HepG2 (cell line): ENCODE results near the gene RRP12. TPM values are rescaled to one million over a fixed set of nuclear protein-coding genes. Genes with fewer than 3 reads are reported as not detected.

Experiments used
- AKNA ChIP-seq: sonication (generic); formaldehyde crosslinking; IDR thresholded peaks from 2 replicates; pipeline ENCODE4 v1.4.0; 2020; ENCODE audit warnings: missing genetic modification reagents, borderline replicate concordance
- ARHGAP35 ChIP-seq: sonication (generic); formaldehyde crosslinking; IDR thresholded peaks from 2 replicates; pipeline ENCODE4 v1.9.0; 2022; ENCODE audit warnings: mild to moderate bottlenecking, inconsistent platforms, moderate library complexity, missing genetic modification reagents, borderline replicate concordance
- E2F1 ChIP-seq: sonication (generic); formaldehyde crosslinking; IDR thresholded peaks from 2 replicates; pipeline ENCODE4 v1.5.0; 2020; ENCODE audit warnings: missing genetic modification reagents
- GMEB1 ChIP-seq: sonication (generic); formaldehyde crosslinking; IDR thresholded peaks from 2 replicates; pipeline ENCODE4 v1.5.1; 2020; ENCODE audit warnings: missing genetic modification reagents, mild to moderate bottlenecking, borderline replicate concordance
- HOXD1 ChIP-seq: sonication (generic); formaldehyde crosslinking; IDR thresholded peaks from 2 replicates; pipeline ENCODE4 v1.5.0; 2020; ENCODE audit warnings: missing genetic modification reagents
- PBX3 ChIP-seq: sonication (generic); formaldehyde crosslinking; IDR thresholded peaks from 2 replicates; pipeline ENCODE4 v1.8.1; 2023; ENCODE audit warnings: missing genetic modification reagents, inconsistent platforms, borderline replicate concordance
- SMYD3 ChIP-seq: sonication (generic); formaldehyde crosslinking; IDR thresholded peaks from 2 replicates; pipeline ENCODE4 v1.8.1; 2023; ENCODE audit warnings: mild to moderate bottlenecking, missing genetic modification reagents
- SRSF4 ChIP-seq: fragments of 200-400 bp; formaldehyde crosslinking; IDR thresholded peaks from one replicate; pipeline ENCODE4 v1.6.1; 2018; ENCODE audit warnings: mild to moderate bottlenecking, low read depth, low read length, moderate library complexity; ENCODE audit not compliant: poor library complexity, severe bottlenecking
- THYN1 ChIP-seq: sonication (generic); formaldehyde crosslinking; IDR thresholded peaks from 2 replicates; pipeline ENCODE4 v1.8.1; 2023; ENCODE audit warnings: low read depth, mild to moderate bottlenecking, moderate library complexity, missing genetic modification reagents, borderline replicate concordance
- TP53 ChIP-seq: sonication (generic); formaldehyde crosslinking; conservative IDR thresholded peaks from 2 replicates; pipeline ENCODE4 v1.4.0; 2020; ENCODE audit warnings: missing genetic modification reagents
- USF2 ChIP-seq, 2 experiments: sonication (generic) in 1 of 2; formaldehyde crosslinking in 1 of 2; IDR thresholded peaks; 2 replicates each; pipeline versions ENCODE4 v1.5.1 to v1.6.1; 2011 to 2020; ENCODE audit warnings: borderline replicate concordance in 1 of 2, low read depth in 1 of 2, low read length in 1 of 2, mild to moderate bottlenecking in 1 of 2, missing genetic modification reagents in 1 of 2, moderate library complexity in 1 of 2
- ZNF549 ChIP-seq: sonication (generic); formaldehyde crosslinking; IDR thresholded peaks from 2 replicates; pipeline ENCODE4 v1.5.0; 2020; ENCODE audit warnings: missing genetic modification reagents
- ZNF563 ChIP-seq: sonication (generic); formaldehyde crosslinking; IDR thresholded peaks from 2 replicates; pipeline ENCODE4 v1.8.0; 2022; ENCODE audit warnings: mild to moderate bottlenecking, moderate library complexity, missing genetic modification reagents
- ZNF589 ChIP-seq: sonication (generic); formaldehyde crosslinking; conservative IDR thresholded peaks from 2 replicates; pipeline ENCODE4 v1.8.0; 2022; ENCODE audit warnings: mild to moderate bottlenecking, moderate library complexity, missing genetic modification reagents
- ZNF878 ChIP-seq: sonication (generic); formaldehyde crosslinking; IDR thresholded peaks from 2 replicates; pipeline ENCODE4 v1.8.1; 2023; ENCODE audit warnings: mild to moderate bottlenecking, missing genetic modification reagents, moderate library complexity
- ZZZ3 ChIP-seq: sonication (generic); formaldehyde crosslinking; IDR thresholded peaks from 2 replicates; pipeline ENCODE4 v1.4.0; 2020; ENCODE audit warnings: missing genetic modification reagents, mild to moderate bottlenecking, borderline replicate concordance
- polyA plus RNA-seq, 8 experiments: library from polyadenylated mRNA; depleted of rRNA in 3 of 8; stranded (reverse) in 7 of 8; unstranded in 1 of 8; fragments of >200 nt; fragmentation: Illumina TruSeq in 4 of 8; extraction: Trizol in 4 of 8; gene quantifications; 2 replicates each; pipeline versions ENCODE4 v1.2.1 to v1.2.3, GENCODE V29; 2011 to 2016; ENCODE audit warnings: low read depth in 4 of 8, missing spikeins in 1 of 8, mixed read lengths in 1 of 8; ENCODE audit not compliant: insufficient read depth in 1 of 8
- total RNA-seq, 5 experiments: library from RNA; depleted of rRNA; stranded (reverse); fragments of >200 nt; fragmentation: Illumina TruSeq; extraction: Trizol; gene quantifications; 2 replicates each; pipeline ENCODE4 v1.2.3, GENCODE V29; 2016; ENCODE audit warnings: low read depth in 1 of 5

The RRP12 gene
- total and polyA plus RNA-seq, 2 of the 13 experiments (the other 11 are each of a cell fraction or from before 2014, with no cell fraction given), result 13.2 to 39.4 TPM

GRCh38 chr10:97319671-97320479 lies 81.3 kb downstream of the RRP12 start (continued):
- TF ChIP-seq ZNF878 (CRISPR knock-in tag), result no peak
- no peak for TF ChIP-seq TP53 (CRISPR knock-in tag)
- no peak for TF ChIP-seq SRSF4
- TF ChIP-seq HOXD1 (CRISPR knock-in tag), result no peak
- no peak for TF ChIP-seq PBX3 (CRISPR knock-in tag)
- no peak for TF ChIP-seq SMYD3 (CRISPR knock-in tag)
- TF ChIP-seq ZNF549 (CRISPR knock-in tag), result no peak
- TF ChIP-seq GMEB1 (CRISPR knock-in tag), result 0 out of 2 replicates have a peak, but pooled peaks have one; percentile 30
- TF ChIP-seq ARHGAP35 (CRISPR knock-in tag), result no peak
- TF ChIP-seq E2F1, result no peak
- no peak for TF ChIP-seq THYN1 (CRISPR knock-in tag)
- no peak; the same call in 1 of the 2 replicates for TF ChIP-seq ZNF589 (CRISPR knock-in tag)
- TF ChIP-seq AKNA (CRISPR knock-in tag), result no peak
- no peak for TF ChIP-seq ZZZ3
- TF ChIP-seq USF2 (IDR thresholded peaks at IDR 0.05; ENCODE audit: low read depth, low read length), result no peak
- no peak for TF ChIP-seq USF2 (CRISPR knock-in tag; IDR thresholded peaks at IDR 0.05; ENCODE audit: borderline replicate concordance)
- TF ChIP-seq ZNF563 (CRISPR knock-in tag), result peak; percentile 85; the same call in 1 of the 2 replicates
